HG03196 (cell line): ENCODE measurements around the gene USP25.

ENCODE experiments used
- ATAC-seq: cut with Tn5 transposase; IDR thresholded peaks from one replicate; pipeline ENCODE4 v1.9.1; 2021; ENCODE audit not compliant: unreplicated experiment

USP25 gene

DNA sequence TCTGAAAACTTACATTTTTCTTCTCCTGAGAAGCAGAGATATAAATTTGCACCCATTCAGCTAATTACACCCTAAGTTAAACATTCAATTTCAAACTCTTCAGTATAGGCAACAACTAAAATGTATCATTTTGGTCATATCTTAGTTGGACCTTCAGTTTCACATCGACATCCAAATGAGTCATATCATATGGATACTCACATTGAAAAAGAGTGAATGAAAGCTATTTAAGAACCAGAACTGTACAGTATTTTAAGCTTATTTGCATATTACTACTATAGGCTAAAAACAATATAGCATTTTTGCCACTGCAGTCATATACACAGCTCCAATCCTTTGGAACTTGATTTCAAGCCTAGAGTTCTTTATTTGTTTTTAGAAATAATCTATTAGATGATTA, 33.6 kb downstream of the USP25 start:
- ATAC-seq, result no peak

DNA sequence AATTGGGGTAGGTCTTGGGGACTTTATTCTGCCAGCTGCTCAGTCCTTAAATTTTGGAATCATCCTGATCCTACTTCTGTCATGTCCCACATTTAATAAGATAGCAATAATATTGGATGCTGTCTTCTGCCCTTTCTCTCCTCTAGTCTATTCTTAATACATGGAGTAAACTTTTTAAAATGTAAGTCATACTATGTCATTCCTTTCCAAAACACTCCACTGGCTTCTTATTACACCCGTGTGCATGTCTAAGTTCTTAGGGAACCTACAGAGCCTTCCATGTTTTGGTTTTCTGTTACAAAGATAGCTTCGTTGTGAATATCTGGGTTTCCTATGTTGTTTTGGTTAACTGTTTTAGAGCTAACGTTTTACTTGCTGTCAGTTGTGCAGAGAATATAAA, 35.1 kb downstream of the USP25 start:
- ATAC-seq, result no peak

- no peak for ATAC-seq
These were observed 37.3 kb downstream of the USP25 start for GRCh38 chr21:15766952-15767603.

DNA sequence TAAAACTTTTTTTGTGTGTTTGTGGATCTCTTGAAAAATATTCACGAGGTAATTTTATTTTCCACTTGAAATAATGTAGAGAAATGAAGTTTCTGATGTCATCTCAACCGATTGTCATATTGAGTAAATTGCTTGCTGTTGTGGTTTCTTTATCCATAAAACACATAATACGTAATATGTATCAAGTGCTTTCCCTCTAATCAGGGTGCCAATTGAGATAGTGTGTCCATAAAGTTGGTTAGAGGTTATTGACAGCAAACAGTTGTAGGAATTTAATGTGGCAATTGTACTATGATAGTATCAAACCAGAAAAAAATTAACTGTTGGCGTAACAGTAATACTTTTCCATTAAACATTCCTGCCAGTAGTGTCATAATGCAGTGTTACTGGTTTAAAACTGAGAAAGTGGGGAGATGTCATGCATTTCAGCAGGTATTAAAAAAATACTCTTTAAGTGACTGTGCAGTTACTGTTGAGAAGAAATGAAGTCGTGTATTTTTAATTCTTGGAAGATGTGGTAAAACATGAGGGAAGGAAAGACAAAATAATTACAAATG, 38.3 kb downstream of the USP25 start:
- no peak for ATAC-seq

GRCh38 chr21:15768853-15769252, 39.1 kb downstream of the USP25 start:
- no peak for ATAC-seq

DNA sequence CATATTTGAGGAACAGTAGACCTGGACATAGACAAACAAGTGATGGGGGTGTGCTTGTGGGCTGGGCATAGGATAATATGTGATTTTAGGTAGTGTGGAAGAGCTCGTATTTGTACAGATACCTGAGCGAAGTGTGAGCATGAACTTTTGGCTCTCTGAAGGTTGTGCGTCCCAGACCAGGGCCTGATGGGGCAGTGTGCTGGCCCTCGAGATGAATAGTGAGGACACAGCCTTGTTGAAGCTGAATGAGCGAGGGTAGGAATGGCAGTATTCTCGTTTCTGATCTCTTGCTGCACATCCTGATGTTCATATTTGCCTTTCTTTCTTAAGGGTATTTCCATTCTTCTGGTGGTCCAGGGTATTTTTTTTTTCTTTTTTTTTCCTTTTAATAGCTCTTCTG, 41.5 kb downstream of the USP25 start:
- ATAC-seq, result no peak

DNA sequence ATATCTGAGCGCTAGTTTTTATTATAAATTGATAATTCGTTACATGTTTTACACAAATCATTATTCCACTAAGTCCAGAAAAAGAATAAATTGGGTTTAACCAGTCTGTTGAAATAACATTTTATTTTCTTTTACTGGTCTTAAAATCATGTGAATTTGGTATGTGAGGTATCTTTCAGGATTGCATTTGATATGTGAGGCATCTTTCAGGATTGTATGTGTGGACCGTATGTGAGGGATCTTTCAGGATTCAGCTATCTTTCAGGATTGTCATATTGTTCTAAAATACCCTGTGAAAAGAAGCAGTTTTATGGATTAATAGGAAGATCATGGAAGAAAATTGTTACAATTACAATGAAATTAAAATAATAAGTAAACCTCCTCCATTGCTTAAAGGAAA, 42.9 kb downstream of the USP25 start:
- no peak for ATAC-seq

GRCh38 chr21:15774590-15774989, 44.8 kb downstream of the USP25 start:
- ATAC-seq, result no peak

DNA sequence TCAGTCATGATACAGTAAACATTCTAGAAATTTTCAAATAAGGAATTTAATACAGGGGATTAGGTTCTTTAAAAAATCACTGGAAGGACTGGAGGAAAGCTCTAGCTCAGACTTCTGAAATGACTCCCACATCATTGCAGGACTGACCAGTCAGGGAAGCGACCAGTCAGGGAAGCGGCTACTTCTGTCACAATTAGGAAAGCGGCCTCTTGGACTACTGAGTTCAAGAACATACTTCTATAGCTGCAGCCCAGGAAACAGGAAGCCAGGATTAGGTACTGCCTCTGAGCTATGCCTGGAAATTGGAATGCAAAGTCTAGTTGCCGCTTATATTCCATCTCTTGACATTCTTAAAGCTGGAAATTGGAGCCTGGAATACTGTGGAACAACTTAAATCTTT, 45.5 kb downstream of the USP25 start:
- no peak for ATAC-seq

- ATAC-seq, result no peak
These were observed 46.2 kb downstream of the USP25 start for GRCh38 chr21:15775981-15776380.

DNA sequence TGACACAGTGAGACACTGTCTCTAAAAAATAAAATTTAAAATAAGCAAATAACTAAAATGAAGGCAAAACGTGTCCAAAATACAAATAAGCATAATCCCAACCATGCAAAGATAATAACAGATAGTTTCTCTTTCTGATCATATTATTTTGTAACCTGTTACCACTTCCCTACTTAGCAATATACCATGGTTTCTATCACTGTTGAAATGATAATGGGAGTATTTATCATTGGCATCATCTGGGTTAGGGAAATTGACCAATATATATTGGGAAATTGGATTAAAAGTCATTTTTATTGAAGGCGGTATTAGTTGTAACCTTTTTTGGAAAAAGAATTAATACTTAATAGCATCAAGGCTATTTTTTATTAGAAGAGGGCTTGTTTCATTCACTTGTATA, 47.0 kb downstream of the USP25 start:
- no peak for ATAC-seq

GRCh38 chr21:15781986-15782385, 52.2 kb downstream of the USP25 start:
- no peak for ATAC-seq

DNA sequence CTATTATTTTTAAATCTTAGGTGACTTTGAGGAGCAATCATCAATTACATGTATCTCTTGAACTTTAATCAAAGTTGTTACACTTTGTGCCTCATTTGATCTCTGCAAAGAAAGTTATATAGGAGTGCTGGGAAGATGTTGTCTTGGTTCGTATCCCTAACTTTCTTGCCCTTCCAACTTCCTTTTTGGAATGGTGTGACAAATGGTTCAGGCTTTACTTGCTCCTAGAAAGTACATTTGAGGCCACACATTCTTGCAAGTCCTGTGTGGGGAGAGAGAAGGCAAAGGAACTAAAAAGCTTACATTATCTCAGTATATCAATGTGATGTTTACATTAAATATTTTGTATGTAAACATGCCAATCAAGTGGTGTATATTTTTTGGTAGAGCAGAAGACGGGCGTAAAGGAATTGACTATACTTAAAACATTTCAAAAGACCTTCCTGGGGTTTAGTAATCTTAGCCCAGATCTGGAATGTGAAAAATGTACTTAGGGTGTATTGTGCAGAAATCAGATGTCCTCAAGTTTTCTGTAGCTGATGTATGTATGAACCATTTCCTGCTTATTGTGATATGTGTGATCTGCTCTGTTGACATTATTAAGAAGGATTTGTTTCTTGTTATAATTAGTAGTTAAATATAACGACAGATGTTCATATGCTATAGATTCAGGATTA, 59.2 kb downstream of the USP25 start:
- no peak for ATAC-seq

GRCh38 chr21:15793109-15793508, 63.3 kb downstream of the USP25 start:
- no peak for ATAC-seq

DNA sequence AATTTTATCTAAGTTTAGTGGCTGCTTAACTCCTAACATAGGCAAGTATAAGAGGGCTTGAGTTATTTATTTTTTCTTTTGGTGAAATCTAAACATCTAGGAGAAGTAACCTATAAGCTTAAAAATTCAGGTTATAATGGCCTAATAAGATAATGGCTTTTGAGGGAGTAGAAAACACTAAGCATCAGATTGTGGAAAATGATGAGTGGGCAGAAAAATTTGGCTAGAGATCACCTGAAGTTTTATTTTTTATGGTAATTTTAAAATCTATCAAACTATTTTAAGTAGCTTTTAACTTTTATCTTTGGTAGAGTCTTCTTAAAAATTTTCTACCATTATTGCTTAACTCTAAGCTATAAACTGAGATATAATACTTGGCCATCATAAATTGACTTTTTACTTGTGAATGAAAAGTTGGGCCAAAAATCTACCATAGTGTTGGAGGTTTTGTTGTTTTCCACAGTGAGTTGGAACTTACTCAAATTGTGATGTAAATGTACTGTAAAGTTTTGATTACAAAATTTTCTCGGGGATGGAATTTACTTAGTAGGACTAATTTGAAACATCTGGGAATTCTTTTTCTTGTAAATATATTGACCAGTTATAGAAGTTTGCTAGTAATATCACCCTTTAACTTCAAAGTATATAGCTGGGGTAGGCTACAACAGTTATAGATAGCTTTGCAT, 63.9 kb downstream of the USP25 start:
- ATAC-seq, result no peak

DNA sequence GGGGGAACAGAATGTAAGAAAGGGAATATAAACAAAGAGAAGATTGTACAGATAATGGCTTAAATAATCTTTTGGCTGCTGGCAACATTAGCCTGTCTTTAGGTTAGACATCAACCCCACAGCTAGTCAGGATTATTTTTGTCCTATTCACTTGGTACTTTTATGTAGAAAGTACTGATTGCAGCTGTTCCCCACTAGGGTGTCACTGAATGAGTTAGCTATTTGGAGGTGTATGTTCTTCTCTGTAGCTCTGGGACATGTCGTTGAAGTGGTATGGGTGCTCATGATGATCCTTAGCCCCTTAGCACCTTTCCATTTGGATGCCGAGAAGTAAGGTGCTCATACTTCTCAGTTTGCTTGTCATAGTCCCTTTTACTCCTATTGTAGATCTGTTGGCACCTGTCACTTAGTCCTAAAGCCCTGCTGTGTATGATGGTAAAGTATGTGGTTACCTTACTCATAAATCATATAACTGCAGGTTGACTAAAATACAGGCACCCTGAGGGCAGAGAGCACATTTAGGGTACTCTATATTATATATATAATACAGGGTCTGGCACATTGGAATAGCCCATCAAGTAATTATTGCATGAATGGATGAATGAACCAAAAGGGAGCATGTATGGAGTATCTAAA, 64.6 kb downstream of the USP25 start:
- ATAC-seq, result no peak

DNA sequence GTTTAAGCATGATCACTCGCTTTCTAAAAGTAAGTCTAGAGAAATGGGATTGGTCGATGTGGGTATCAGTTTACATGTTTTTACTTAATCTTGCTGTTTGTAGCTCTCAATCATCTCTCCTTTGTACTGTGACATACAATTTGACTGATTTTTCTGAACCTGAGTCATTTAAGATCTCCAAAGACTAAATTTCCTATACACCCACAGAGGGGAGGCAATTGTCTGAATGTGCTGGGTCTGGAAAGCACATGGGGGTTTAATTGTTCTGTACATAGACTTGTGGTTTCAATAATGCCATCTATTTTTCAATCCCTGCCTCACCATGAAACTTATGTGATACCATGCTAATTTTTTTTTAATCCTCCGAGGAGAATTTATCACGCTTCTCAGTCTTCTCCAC, 65.8 kb downstream of the USP25 start:
- no peak for ATAC-seq

DNA sequence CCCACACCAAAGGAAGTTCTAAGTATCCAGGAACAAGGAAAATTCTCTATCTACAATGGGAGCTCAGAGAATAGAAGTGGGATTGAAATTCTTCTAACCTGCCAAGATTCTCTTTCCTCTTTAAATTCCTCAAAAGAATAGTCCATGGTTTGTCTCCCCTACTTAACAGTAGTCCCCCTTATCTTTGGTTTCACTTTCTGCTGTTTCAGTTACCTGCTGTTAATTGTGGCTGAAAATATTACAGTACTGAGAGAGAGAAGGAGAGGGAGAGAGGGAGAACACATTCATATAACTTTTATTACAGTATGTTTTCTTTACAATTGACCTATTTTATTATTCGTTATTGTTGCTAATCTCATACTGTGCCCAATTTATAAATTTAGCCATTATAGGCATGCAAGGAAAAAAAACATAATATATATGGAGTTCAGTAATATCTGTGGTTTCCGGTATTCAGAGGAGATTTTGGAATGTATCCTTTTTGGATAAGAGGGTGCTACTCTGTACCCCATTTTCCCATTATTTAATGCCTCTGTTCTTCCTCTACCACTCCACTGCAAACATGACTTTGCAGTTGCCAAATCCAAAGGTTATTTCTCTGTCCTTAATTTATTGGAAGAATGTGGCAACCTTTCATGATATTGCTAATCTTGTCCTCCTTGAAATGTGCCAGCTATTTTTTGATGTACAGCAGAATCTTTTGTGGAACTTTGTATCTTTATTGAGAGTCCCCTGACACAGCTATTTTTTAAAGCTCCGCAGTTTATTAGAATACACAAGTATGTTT, 68.0 kb downstream of the USP25 start:
- no peak for ATAC-seq

DNA sequence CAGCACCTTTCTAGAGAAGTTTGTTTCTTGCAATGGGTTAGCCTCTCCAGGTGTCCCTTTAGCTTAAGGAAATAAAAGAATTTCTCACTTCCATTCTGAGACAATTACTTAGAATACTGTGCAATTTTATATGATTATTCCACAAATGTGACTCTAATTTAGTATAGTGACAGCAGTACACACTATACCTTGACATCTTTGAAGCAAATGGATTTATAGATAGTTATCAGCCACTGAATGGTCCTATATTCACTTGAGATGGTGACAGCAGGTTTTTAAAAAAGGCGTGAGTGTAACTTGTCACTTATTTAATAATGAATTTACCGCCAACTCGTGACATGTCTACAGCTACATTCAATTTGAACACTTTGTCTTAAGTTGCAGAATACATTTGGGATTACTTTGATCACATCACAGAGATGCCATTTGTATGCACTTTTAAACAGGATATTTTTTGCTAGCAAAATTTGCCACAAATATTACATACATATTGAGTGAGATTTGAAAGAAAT, 71.6 kb downstream of the USP25 start:
- no peak for ATAC-seq

DNA sequence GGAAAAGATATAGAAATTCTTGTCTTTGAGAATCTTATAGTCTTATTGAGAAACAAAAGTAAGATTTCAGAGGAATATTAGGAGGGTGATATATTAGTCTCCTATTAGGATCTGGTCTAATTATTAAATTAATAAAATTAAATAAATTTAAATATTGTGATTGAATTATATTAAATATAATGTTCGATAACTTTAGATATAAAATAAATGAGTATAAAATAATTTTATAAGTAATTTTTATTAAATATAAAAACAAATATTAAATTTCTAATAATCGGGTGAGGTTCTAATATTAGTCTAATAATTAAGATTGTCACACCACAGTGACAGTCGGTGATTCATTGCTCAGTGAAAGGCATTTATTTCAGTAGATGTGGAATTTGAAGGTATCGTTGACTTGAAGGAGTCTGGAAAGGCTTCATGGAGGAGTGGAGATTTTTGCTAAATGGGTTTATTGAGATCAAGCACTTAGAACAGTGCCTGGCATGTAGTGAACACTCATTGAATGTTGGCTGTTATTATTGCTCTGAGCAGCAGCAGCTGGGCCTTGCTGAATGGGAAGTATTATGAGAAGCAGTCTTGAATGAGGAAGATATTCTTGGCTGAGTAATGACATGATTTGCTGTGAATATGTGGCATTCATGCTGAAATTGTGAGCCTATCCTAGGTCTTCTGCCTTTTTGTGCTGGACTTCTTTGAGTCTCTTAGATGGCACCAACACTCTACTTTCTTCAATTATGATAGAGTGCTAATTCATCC, 74.6 kb downstream of the USP25 start:
- no peak for ATAC-seq
